ENCODE measurements around the gene DZIP1L. TPM values are rescaled to one million over a fixed set of nuclear protein-coding genes. Genes with fewer than 3 reads are reported as not detected.

Gene DZIP1L
- total RNA-seq, 1 donor from 2014 or later, result 7.7 TPM

DNA sequence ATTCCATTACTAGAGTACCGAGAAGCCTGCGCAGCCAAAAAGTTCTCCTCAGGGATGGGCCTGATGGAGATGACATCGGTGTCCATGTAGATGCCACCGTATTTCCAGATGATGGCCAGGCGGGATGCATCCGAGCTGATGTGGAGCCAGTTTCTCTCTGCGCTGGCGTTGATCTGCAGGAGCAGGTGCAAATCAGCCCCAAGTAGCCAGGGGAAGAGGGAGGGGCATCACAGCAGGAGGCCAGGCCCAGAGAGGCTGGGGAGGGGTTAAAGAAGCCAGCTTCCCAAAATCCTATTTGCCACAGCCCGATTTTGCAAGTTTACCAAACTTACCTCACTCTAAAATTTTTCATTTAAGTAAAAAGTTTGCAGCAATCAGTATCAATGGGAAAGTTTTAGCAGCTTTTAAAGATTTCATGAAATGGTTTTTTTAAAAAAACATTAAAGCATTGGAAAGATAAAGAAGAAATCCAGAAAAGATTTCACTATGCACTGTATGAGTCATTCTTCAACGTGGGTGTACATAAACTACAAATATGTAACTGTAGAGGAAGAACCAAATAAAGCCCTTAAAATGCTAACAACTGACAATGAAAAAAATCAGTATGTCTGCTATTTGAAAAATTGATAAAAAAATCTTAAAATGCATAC lies 9.4 kb upstream of the DZIP1L start:
- H3K36me3 Mint-ChIP-seq (ENCODE audit: low read depth, unreplicated experiment), result no peaks in the 10 kb centered on the region
- H3K9me3 Mint-ChIP-seq (ENCODE audit: unreplicated experiment), result no peaks in the 10 kb centered on the region
- peaks cover 3% of the 10 kb centered on the region for H3K27me3 Mint-ChIP-seq (ENCODE audit: unreplicated experiment)
- TF ChIP-seq, protein P1, sequence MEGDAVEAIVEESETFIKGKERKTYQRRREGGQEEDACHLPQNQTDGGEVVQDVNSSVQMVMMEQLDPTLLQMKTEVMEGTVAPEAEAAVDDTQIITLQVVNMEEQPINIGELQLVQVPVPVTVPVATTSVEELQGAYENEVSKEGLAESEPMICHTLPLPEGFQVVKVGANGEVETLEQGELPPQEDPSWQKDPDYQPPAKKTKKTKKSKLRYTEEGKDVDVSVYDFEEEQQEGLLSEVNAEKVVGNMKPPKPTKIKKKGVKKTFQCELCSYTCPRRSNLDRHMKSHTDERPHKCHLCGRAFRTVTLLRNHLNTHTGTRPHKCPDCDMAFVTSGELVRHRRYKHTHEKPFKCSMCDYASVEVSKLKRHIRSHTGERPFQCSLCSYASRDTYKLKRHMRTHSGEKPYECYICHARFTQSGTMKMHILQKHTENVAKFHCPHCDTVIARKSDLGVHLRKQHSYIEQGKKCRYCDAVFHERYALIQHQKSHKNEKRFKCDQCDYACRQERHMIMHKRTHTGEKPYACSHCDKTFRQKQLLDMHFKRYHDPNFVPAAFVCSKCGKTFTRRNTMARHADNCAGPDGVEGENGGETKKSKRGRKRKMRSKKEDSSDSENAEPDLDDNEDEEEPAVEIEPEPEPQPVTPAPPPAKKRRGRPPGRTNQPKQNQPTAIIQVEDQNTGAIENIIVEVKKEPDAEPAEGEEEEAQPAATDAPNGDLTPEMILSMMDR (IDR thresholded peaks at IDR 0.05; ENCODE audit: unreplicated experiment), result no peak
- no peaks in the 10 kb centered on the region for H3K4me1 Mint-ChIP-seq (ENCODE audit: unreplicated experiment)
- H3K27ac Mint-ChIP-seq (ENCODE audit: unreplicated experiment), result no peak overlapping the region
- no peak overlapping the region for H3K4me3 Mint-ChIP-seq (ENCODE audit: unreplicated experiment)
- no peak for DNase-seq (ENCODE audit: low spot score)

DNA sequence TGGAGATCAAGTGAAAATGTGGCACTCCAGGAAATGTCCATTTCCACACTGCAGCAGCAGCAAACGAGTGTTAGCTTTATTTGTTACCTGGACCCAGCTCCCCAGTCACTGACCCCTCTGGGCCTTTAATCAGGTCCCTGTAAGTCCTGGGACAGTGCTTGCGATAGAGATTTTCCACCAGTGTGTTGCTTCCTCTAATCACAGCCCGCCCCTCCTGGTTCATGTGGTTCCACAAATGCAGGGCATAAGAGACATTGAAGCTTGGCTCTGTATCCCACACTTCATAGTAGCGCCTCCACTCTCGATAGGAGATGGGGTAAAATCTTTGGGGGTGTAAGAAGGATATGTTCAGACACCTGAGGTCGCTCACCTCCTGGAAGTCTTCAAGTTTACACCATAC lies 8.8 kb upstream of the DZIP1L start:
- Mint-ChIP-seq H3K4me1 (ENCODE audit: unreplicated experiment) (no peaks in the 10 kb centered on the region), H3K4me3 (ENCODE audit: unreplicated experiment) (no peak overlapping the region), H3K36me3 (ENCODE audit: low read depth, unreplicated experiment) (no peaks in the 10 kb centered on the region), H3K9me3 (ENCODE audit: unreplicated experiment) (no peaks in the 10 kb centered on the region), H3K27ac (ENCODE audit: unreplicated experiment) (no peak overlapping the region), H3K27me3 (ENCODE audit: unreplicated experiment) (peaks cover 3% of the 10 kb centered on the region)
- DNase-seq (ENCODE audit: low spot score), result no peak
- TF ChIP-seq, protein P1 (IDR thresholded peaks at IDR 0.05; ENCODE audit: unreplicated experiment), result no peak

DNA sequence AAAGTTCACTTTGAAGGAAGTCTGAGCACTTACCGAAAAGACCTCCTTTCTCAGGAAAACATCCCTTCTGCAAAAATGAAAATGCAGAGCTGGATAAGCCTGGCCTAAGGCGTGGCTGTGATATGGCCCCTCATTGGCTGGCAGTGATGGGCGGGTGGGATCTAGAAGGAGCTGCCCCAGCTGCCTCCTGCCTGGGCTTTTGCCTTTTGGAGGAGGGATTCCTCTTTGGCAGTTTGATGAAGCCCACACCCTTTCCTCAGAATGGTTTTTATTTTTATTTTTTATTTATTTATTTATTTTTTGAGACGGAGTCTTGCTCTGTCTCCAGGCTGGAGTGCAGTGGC lies 4.0 kb upstream of the DZIP1L start:
- DNase-seq (ENCODE audit: low spot score), result no peak
- Mint-ChIP-seq H3K27ac (ENCODE audit: unreplicated experiment) (no peak overlapping the region), H3K4me3 (ENCODE audit: unreplicated experiment) (no peak overlapping the region), H3K36me3 (ENCODE audit: low read depth, unreplicated experiment) (no peaks in the 10 kb centered on the region), H3K4me1 (ENCODE audit: unreplicated experiment) (peaks cover 6% of the 10 kb centered on the region), H3K27me3 (ENCODE audit: unreplicated experiment) (peaks cover 5% of the 10 kb centered on the region), H3K9me3 (ENCODE audit: unreplicated experiment) (no peaks in the 10 kb centered on the region)
- TF ChIP-seq, protein P1 (IDR thresholded peaks at IDR 0.05; ENCODE audit: unreplicated experiment), result no peak

DNA sequence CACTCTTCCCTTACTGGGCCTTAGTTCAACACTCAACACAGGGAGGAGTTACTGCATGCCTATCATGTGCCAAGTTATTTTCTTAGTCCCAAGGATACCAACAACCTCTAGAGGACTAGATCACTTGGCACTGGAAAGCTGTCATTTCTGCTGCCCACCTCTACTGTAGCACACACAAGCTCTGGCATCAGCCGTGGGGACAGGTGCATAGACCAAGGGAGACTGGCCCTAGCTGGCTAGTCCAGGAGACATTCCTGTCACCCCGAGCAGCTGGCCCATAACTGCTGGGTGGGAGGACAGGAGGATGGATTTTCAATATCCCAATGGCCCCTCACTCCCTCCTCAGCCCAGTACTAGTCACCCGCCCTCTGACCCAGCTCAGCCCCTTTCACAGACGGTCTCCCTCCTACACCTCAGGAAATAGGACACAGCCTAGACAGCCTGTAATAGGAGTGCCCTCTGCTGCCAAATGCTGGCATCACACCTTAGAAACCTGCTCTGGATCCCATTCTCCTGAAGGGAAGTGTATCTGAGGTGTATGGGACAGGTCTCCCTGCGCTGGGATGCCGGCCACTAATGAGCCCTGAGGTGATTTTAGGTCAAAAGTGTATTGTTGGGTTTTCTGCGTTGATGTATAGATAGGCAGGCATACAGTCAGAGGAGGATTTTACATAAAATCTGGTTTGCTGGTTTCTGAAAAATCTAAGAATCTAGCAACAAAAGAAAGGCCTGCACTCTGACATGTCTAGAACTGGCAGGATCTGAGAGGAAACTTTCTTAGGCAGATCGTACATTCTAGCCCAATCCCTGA lies 3.4 kb upstream of the DZIP1L start:
- Mint-ChIP-seq H3K27ac (ENCODE audit: unreplicated experiment) (no peak overlapping the region), H3K4me1 (ENCODE audit: unreplicated experiment) (peaks cover 8% of the 10 kb centered on the region), H3K27me3 (ENCODE audit: unreplicated experiment) (peaks cover 5% of the 10 kb centered on the region), H3K9me3 (ENCODE audit: unreplicated experiment) (no peaks in the 10 kb centered on the region), H3K4me3 (ENCODE audit: unreplicated experiment) (no peak overlapping the region), H3K36me3 (ENCODE audit: low read depth, unreplicated experiment) (no peaks in the 10 kb centered on the region)
- TF ChIP-seq, protein P1 (IDR thresholded peaks at IDR 0.05; ENCODE audit: unreplicated experiment), result peak; percentile 63
- DNase-seq (ENCODE audit: low spot score), result peak; percentile 85

DNA sequence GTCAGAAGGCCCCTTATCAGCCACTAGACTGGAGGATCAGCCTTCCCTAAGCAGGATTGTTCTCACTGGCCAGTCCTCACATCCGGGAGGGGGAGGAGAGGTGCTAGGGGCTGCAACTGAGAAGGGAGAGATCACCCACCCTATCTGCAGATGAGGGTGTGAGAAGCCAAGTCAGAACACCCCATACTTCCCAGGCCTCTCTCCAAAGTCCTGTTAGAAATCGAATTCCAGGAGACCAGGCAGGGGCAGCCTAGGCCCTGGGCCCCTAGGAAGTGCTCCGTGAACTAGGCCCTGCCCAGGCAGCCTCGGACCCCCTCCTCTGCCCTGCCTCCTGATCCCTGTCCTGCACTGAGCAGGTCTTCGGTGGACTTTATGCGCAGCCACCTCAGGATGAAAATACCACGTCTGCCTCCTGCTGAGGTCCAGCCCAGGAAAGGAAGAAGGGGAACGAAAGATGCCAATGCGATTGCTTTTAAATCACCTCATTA lies 933 bp downstream of the DZIP1L start:
- H3K27me3 Mint-ChIP-seq (ENCODE audit: unreplicated experiment), result peaks cover 5% of the 10 kb centered on the region
- no peaks in the 10 kb centered on the region for H3K9me3 Mint-ChIP-seq (ENCODE audit: unreplicated experiment)
- H3K4me1 Mint-ChIP-seq (ENCODE audit: unreplicated experiment), result peaks cover 24% of the 10 kb centered on the region
- TF ChIP-seq, protein P1 (IDR thresholded peaks at IDR 0.05; ENCODE audit: unreplicated experiment), result no peak
- peak overlapping the region; percentile 89 for H3K4me3 Mint-ChIP-seq (ENCODE audit: unreplicated experiment)
- DNase-seq (ENCODE audit: low spot score), result peak; percentile 11
- no peak overlapping the region for H3K27ac Mint-ChIP-seq (ENCODE audit: unreplicated experiment)
- no peaks in the 10 kb centered on the region for H3K36me3 Mint-ChIP-seq (ENCODE audit: low read depth, unreplicated experiment)
